Vagina (tissue), 2 donors: ENCODE data around the gene EGFLAM. TPM values are rescaled to one million over a fixed set of nuclear protein-coding genes. Genes with fewer than 3 reads are reported as not detected.

Source experiments
- DNase-seq, 2 donors: peaks; one replicate each; pipeline ENCODE4 v3.0.0-alpha.2; 2017; ENCODE audit errors: extremely low spot score in 2 of 2
- H3K27ac ChIP-seq: fragments of 200-600 bp; sonication (generic); one replicate; pipeline ENCODE4 v1.5.1; 2019
- H3K27me3 ChIP-seq: fragments of 200-600 bp; sonication (generic); one replicate; pipeline ENCODE4 v1.5.1; 2019
- H3K36me3 ChIP-seq, 2 donors: fragments of 200-600 bp; sonication (generic); one replicate each; pipeline ENCODE4 v1.5.1; 2017 to 2019
- H3K4me1 ChIP-seq: fragments of 200-600 bp; sonication (generic); one replicate; pipeline ENCODE4 v1.5.1; 2019
- H3K4me3 ChIP-seq, 2 donors: fragments of 200-600 bp; sonication (generic); 1 replicate in 1 of 2; 2 replicates in 1 of 2; pipeline ENCODE4 v1.5.1; 2016 to 2019
- H3K9me3 ChIP-seq: fragments of 200-600 bp; sonication (generic); one replicate; pipeline ENCODE4 v1.5.1; 2019
- CTCF ChIP-seq, 3 experiments: fragments of 450-650 bp in 2 of 3; fragments of 200-600 bp in 1 of 3; sonication (generic) in 1 of 3; IDR thresholded peaks; one replicate each; pipeline ENCODE4 v1.5.1; 2017 to 2019; ENCODE audit warnings: antibody characterized with exemption in 3 of 3, mild to moderate bottlenecking in 2 of 3, moderate library complexity in 2 of 3
- POLR2A ChIP-seq, 2 donors: fragments of 450-650 bp; IDR thresholded peaks; one replicate each; pipeline ENCODE4 v1.6.1; 2017; ENCODE audit warnings: antibody characterized with exemption in 2 of 2, mild to moderate bottlenecking in 2 of 2, moderate library complexity in 2 of 2
- POLR2AphosphoS5 ChIP-seq, 2 donors: sonication (generic); formaldehyde crosslinking; IDR thresholded peaks; one replicate each; pipeline ENCODE4 v1.9.0; 2017; ENCODE audit warnings: antibody characterized with exemption in 2 of 2, mild to moderate bottlenecking in 2 of 2, low read depth in 1 of 2; ENCODE audit not compliant: insufficient read depth in 1 of 2
- intact Hi-C: fragments of 100-400 bp; cut with DNase I; formaldehyde crosslinking; loops from one replicate; pipeline ENCODE4 v1.15.1; 2023
- total RNA-seq: library from RNA; depleted of rRNA; stranded (reverse); fragments of >200 nt; gene quantifications from one replicate; pipeline ENCODE4 v1.2.3, GENCODE V29; 2016

The EGFLAM gene
- total RNA-seq, 1 donor from 2014 or later: 15.2 TPM

- Histone ChIP-seq H3K27ac (no peak overlapping the region), H3K36me3 (no peaks in the 10 kb centered on the region), H3K9me3 (no peaks in the 10 kb centered on the region), H3K4me1 (no peaks in the 10 kb centered on the region), H3K27me3 (no peaks in the 10 kb centered on the region), H3K4me3 (no peak overlapping the region)
- TF ChIP-seq CTCF (IDR thresholded peaks at IDR 0.05) (no peak), POLR2A (IDR thresholded peaks at IDR 0.05) (no peak), POLR2AphosphoS5 (IDR thresholded peaks at IDR 0.05; ENCODE audit: insufficient read depth in 1 of 2, low read depth in 1 of 2) (no peak)
- intact Hi-C loops: no loop called here
- DNase-seq: no peak
Observed at GRCh38 chr5:38376404-38376803, 118.0 kb downstream of the EGFLAM start.

GRCh38 chr5:38378579-38378978 lies 120.2 kb downstream of the EGFLAM start:
- intact Hi-C loops: no loop called here
- no peaks in the 10 kb centered on the region for H3K9me3 ChIP-seq
- H3K27ac ChIP-seq: no peak overlapping the region
- no peak overlapping the region for H3K4me3 ChIP-seq
- no peaks in the 10 kb centered on the region for H3K27me3 ChIP-seq
- DNase-seq: no peak
- H3K36me3 ChIP-seq: no peaks in the 10 kb centered on the region
- H3K4me1 ChIP-seq: no peaks in the 10 kb centered on the region
- no peak for TF ChIP-seq POLR2A (IDR thresholded peaks at IDR 0.05)

GRCh38 chr5:38379350-38379937 lies 121.1 kb downstream of the EGFLAM start:
- intact Hi-C loops: no loop called here
- Histone ChIP-seq H3K27ac (no peak overlapping the region), H3K36me3 (no peaks in the 10 kb centered on the region), H3K27me3 (no peaks in the 10 kb centered on the region), H3K4me1 (no peaks in the 10 kb centered on the region), H3K9me3 (no peaks in the 10 kb centered on the region), H3K4me3 (no peak overlapping the region)
- TF ChIP-seq POLR2A (IDR thresholded peaks at IDR 0.05) (no peak), CTCF (IDR thresholded peaks at IDR 0.05) (no peak), POLR2AphosphoS5 (IDR thresholded peaks at IDR 0.05; ENCODE audit: insufficient read depth in 1 of 2, low read depth in 1 of 2) (no peak)
- no peak for DNase-seq

GRCh38 chr5:38380537-38380936 lies 122.2 kb downstream of the EGFLAM start:
- Histone ChIP-seq H3K36me3 (no peaks in the 10 kb centered on the region), H3K4me1 (no peaks in the 10 kb centered on the region), H3K27ac (no peak overlapping the region), H3K27me3 (no peaks in the 10 kb centered on the region), H3K9me3 (no peaks in the 10 kb centered on the region), H3K4me3 (no peak overlapping the region)
- TF ChIP-seq CTCF (IDR thresholded peaks at IDR 0.05) (no peak), POLR2AphosphoS5 (IDR thresholded peaks at IDR 0.05; ENCODE audit: insufficient read depth in 1 of 2, low read depth in 1 of 2) (no peak), POLR2A (IDR thresholded peaks at IDR 0.05) (no peak)
- intact Hi-C loops: no loop called here
- DNase-seq: no peak

GRCh38 chr5:38381361-38381760 lies 123.0 kb downstream of the EGFLAM start:
- Histone ChIP-seq H3K27ac (no peak overlapping the region), H3K9me3 (no peaks in the 10 kb centered on the region), H3K4me1 (no peaks in the 10 kb centered on the region), H3K4me3 (no peak overlapping the region), H3K27me3 (no peaks in the 10 kb centered on the region), H3K36me3 (no peaks in the 10 kb centered on the region)
- intact Hi-C loops: no loop called here
- DNase-seq: no peak
- TF ChIP-seq POLR2AphosphoS5 (IDR thresholded peaks at IDR 0.05; ENCODE audit: insufficient read depth in 1 of 2, low read depth in 1 of 2) (no peak), POLR2A (IDR thresholded peaks at IDR 0.05) (no peak), CTCF (IDR thresholded peaks at IDR 0.05) (no peak)
